Measurements from ENCODE around the gene MTCL3.

Gene MTCL3

DNA sequence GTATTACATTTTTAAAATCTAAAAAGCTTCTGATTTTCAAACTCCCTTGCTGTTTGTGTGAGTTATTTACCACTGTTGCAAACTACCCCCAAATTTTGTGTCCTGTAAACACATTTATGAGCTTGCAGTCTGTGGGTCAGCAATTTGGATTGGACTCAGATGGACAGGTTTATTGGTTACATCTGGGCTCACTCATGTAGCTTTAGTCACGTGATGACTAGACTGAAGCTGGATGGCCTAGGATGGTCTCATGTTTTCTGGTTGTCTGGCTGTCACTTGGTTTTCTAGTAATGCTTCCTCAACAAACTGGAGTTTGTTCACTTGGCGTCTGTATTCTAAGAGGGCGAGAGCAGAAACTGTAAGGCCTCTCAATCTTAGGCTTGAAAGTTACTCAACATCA, 45.6 kb upstream of the MTCL3 start:
- no peak for TF ChIP-seq NFATC4 (CRISPR knock-in tag; IDR thresholded peaks at IDR 0.05)
- TF ChIP-seq, protein P1, sequence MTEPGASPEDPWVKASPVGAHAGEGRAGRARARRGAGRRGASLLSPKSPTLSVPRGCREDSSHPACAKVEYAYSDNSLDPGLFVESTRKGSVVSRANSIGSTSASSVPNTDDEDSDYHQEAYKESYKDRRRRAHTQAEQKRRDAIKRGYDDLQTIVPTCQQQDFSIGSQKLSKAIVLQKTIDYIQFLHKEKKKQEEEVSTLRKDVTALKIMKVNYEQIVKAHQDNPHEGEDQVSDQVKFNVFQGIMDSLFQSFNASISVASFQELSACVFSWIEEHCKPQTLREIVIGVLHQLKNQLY (CRISPR knock-in tag; IDR thresholded peaks at IDR 0.05) = no peak
- no peak for TF ChIP-seq PRRX2 (CRISPR knock-in tag; IDR thresholded peaks at IDR 0.05)
- TF ChIP-seq, protein P2, sequence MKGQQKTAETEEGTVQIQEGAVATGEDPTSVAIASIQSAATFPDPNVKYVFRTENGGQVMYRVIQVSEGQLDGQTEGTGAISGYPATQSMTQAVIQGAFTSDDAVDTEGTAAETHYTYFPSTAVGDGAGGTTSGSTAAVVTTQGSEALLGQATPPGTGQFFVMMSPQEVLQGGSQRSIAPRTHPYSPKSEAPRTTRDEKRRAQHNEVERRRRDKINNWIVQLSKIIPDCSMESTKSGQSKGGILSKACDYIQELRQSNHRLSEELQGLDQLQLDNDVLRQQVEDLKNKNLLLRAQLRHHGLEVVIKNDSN (CRISPR knock-in tag; IDR thresholded peaks at IDR 0.05) = no peak
- no peak for TF ChIP-seq TCF7 (CRISPR knock-in tag; IDR thresholded peaks at IDR 0.05; ENCODE audit: low read depth)
- TF ChIP-seq, protein P3, sequence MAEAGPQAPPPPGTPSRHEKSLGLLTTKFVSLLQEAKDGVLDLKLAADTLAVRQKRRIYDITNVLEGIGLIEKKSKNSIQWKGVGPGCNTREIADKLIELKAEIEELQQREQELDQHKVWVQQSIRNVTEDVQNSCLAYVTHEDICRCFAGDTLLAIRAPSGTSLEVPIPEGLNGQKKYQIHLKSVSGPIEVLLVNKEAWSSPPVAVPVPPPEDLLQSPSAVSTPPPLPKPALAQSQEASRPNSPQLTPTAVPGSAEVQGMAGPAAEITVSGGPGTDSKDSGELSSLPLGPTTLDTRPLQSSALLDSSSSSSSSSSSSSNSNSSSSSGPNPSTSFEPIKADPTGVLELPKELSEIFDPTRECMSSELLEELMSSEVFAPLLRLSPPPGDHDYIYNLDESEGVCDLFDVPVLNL (CRISPR knock-in tag; IDR thresholded peaks at IDR 0.05; ENCODE audit: borderline replicate concordance, low read depth) = no peak
- no peak for TF ChIP-seq NR3C1 (CRISPR knock-in tag; conservative IDR thresholded peaks at IDR 0.05; ENCODE audit: low read depth)
- TF ChIP-seq RORB (CRISPR knock-in tag; IDR thresholded peaks at IDR 0.05) = no peak
- no peak for TF ChIP-seq FOXJ3 (CRISPR knock-in tag; IDR thresholded peaks at IDR 0.05; ENCODE audit: borderline replicate concordance)
- TF ChIP-seq ESRRA (CRISPR knock-in tag; IDR thresholded peaks at IDR 0.05; ENCODE audit: borderline replicate concordance) = no peak
- Mint-ChIP-seq H3K9me3 (no peaks in the 10 kb centered on the region; the same call in 1 of the 2 replicates), H3K4me3 (no peak overlapping the region)

DNA sequence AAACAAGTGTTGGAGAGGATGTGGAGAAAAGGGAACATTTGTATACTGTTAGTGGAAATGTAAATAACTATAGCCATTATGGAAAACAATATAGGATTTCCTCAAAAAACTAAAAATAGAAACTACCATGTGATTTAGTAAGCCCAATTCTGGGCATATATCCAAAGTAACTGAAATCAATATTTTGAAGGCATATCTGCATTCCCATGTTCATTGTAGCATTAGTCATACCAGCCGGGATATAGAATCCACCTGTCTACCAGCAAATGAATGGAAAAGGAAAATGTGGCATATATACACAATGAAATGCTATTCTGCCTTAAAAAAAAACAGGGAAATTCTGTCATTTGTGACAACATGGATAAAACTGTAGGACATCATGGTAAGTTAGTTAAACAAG, 42.5 kb upstream of the MTCL3 start:
- TF ChIP-seq FOXK1 (CRISPR knock-in tag; IDR thresholded peaks at IDR 0.05) (no peak), NR1H2 (CRISPR knock-in tag; IDR thresholded peaks at IDR 0.05) (no peak), ZNF121 (CRISPR knock-in tag; IDR thresholded peaks at IDR 0.05) (no peak), RORB (CRISPR knock-in tag; IDR thresholded peaks at IDR 0.05) (no peak), ZNF423 (CRISPR knock-in tag; IDR thresholded peaks at IDR 0.05) (no peak), CREM (CRISPR knock-in tag; IDR thresholded peaks at IDR 0.05) (no peak), ZNF317 (CRISPR knock-in tag; IDR thresholded peaks at IDR 0.05; ENCODE audit: borderline replicate concordance, low read depth) (no peak), SMAD4 (CRISPR knock-in tag; IDR thresholded peaks at IDR 0.05) (no peak), MYBL2 (CRISPR knock-in tag; IDR thresholded peaks at IDR 0.05) (no peak), TP53 (CRISPR knock-in tag; IDR thresholded peaks at IDR 0.05) (no peak)
- TF ChIP-seq, protein P1 (CRISPR knock-in tag; IDR thresholded peaks at IDR 0.05) = no peak
- TF ChIP-seq, protein P4, sequence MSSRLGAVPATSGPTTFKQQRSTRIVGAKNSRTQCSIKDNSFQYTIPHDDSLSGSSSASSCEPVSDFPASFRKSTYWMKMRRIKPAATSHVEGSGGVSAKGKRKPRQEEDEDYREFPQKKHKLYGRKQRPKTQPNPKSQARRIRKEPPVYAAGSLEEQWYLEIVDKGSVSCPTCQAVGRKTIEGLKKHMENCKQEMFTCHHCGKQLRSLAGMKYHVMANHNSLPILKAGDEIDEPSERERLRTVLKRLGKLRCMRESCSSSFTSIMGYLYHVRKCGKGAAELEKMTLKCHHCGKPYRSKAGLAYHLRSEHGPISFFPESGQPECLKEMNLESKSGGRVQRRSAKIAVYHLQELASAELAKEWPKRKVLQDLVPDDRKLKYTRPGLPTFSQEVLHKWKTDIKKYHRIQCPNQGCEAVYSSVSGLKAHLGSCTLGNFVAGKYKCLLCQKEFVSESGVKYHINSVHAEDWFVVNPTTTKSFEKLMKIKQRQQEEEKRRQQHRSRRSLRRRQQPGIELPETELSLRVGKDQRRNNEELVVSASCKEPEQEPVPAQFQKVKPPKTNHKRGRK (CRISPR knock-in tag; IDR thresholded peaks at IDR 0.05; ENCODE audit: borderline replicate concordance) = no peak
- TF ChIP-seq, protein P5, sequence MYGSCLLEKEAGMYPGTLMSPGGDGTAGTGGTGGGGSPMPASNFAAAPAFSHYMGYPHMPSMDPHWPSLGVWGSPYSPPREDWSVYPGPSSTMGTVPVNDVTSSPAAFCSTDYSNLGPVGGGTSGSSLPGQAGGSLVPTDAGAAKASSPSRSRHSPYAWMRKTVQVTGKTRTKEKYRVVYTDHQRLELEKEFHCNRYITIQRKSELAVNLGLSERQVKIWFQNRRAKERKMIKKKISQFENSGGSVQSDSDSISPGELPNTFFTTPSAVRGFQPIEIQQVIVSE (CRISPR knock-in tag; IDR thresholded peaks at IDR 0.05; ENCODE audit: borderline replicate concordance) = no peak
- TF ChIP-seq, protein P6, sequence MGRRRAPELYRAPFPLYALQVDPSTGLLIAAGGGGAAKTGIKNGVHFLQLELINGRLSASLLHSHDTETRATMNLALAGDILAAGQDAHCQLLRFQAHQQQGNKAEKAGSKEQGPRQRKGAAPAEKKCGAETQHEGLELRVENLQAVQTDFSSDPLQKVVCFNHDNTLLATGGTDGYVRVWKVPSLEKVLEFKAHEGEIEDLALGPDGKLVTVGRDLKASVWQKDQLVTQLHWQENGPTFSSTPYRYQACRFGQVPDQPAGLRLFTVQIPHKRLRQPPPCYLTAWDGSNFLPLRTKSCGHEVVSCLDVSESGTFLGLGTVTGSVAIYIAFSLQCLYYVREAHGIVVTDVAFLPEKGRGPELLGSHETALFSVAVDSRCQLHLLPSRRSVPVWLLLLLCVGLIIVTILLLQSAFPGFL (CRISPR knock-in tag; IDR thresholded peaks at IDR 0.05; ENCODE audit: borderline replicate concordance) = no peak
- TF ChIP-seq, protein P7, sequence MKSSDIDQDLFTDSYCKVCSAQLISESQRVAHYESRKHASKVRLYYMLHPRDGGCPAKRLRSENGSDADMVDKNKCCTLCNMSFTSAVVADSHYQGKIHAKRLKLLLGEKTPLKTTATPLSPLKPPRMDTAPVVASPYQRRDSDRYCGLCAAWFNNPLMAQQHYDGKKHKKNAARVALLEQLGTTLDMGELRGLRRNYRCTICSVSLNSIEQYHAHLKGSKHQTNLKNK (CRISPR knock-in tag; IDR thresholded peaks at IDR 0.05) = no peak
- ChIA-PET POLR2A (no interaction called here), CTCF (no interaction called here)
- Mint-ChIP-seq H3K9me3 (no peaks in the 10 kb centered on the region), H3K36me3 (no peaks in the 10 kb centered on the region), H3K4me3 (no peak overlapping the region), H3K27ac (no peak overlapping the region), H3K4me1 (no peaks in the 10 kb centered on the region), H3K27me3 (ENCODE audit: low read depth) (no peaks in the 10 kb centered on the region)
- no peak for DNase-seq (ENCODE audit: low spot score)
- ATAC-seq = no peak

More for the DNA sequence above, 45.6 kb upstream of the MTCL3 start:
- Mint-ChIP-seq H3K27me3 (ENCODE audit: low read depth) (no peaks in the 10 kb centered on the region), H3K4me1 (no peaks in the 10 kb centered on the region), H3K36me3 (no peaks in the 10 kb centered on the region), H3K27ac (no peak overlapping the region)
- CTCF ChIA-PET = interaction anchor here (1.4 to 1.7 kb wide), 2 partner anchors 48 to 77 kb away, joined by 4 to 5 read pairs; no protein-coding TSS in a partner anchor
- no peak for ATAC-seq
- POLR2A ChIA-PET = interaction anchor here (0.7 kb wide), 1 partner anchor 1179 kb away, joined by 3 read pairs; no protein-coding TSS in a partner anchor
- no peak for DNase-seq (ENCODE audit: low spot score)
